SH-SY5Y (cell line): ENCODE data around the gene IMPG1.

Experiments
- GATA2 ChIP-seq: IDR thresholded peaks from 2 replicates; pipeline ENCODE4 v1.6.1; 2011; ENCODE audit warnings: mild to moderate bottlenecking, low read depth, low read length
- GATA3 ChIP-seq: IDR thresholded peaks from 2 replicates; pipeline ENCODE4 v1.6.1; 2011; ENCODE audit warnings: low read depth, mild to moderate bottlenecking, low read length, moderate library complexity

DNA sequence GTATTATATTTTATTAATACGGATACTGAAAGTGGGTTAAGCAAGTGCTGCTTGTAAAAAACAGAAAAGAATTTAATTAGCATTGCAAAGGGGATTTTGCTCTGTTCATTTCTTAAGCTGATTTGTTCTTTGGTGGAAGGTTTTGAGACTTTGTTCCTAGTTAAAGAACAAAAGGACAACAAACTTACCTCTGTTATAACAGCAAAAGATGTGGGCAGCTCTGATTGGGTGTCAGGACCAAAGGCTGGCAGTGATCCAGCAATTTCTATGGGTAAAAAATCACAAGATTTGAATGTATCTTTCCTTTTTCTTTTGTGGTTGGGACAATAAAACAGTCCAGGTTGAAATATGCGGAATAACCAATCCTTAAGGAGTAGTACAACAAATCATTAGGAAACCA is 68.8 kb downstream of the IMPG1 start:
- no peak for TF ChIP-seq GATA2
- no peak for TF ChIP-seq GATA3
